BLaER1 treated with 17β-estradiol and CSF1 and Interleukin-3, amounts not matched to agents 10 nM and 100 nM (cell line): Measurements from ENCODE around the gene EFNA5.

Experiments
- H3K27ac ChIP-seq, 11 experiments: shearing (Covaris generic); formaldehyde crosslinking; 2 replicates each; pipeline ENCODE4 v1.8.1; 2022
- H3K27me3 ChIP-seq, 11 experiments: shearing (Covaris generic); formaldehyde crosslinking; 2 replicates each; pipeline ENCODE4 v1.8.1; 2022
- H3K36me3 ChIP-seq, 11 experiments: shearing (Covaris generic); formaldehyde crosslinking; 2 replicates each; pipeline ENCODE4 v1.8.1; 2022
- H3K4me1 ChIP-seq, 10 experiments: shearing (Covaris generic); formaldehyde crosslinking; 2 replicates each; pipeline ENCODE4 v1.8.1; 2022
- H3K4me2 ChIP-seq, 11 experiments: shearing (Covaris generic); formaldehyde crosslinking; 2 replicates each; pipeline ENCODE4 v1.8.1; 2022
- H3K4me3 ChIP-seq, 10 experiments: shearing (Covaris generic); formaldehyde crosslinking; 2 replicates each; pipeline ENCODE4 v1.8.1; 2022
- H3K9ac ChIP-seq, 11 experiments: shearing (Covaris generic); formaldehyde crosslinking; 2 replicates each; pipeline ENCODE4 v1.8.1; 2022
- H3K9me3 ChIP-seq, 11 experiments: shearing (Covaris generic); formaldehyde crosslinking; replicated peaks in 1 of 11; 2 replicates each; pipeline ENCODE4 v1.8.1; 2022
- H4K20me1 ChIP-seq, 11 experiments: shearing (Covaris generic); formaldehyde crosslinking; 2 replicates each; pipeline ENCODE4 v1.8.1; 2022
- Cebpa-rat ChIP-seq, 11 experiments: shearing (Covaris generic); IDR thresholded peaks; 2 replicates each; pipeline ENCODE4 v1.8.1; 2022

Gene EFNA5

GRCh38 chr5:107655831-107656230 is 14.9 kb downstream of the EFNA5 start:
- no peak overlapping the region for H3K27ac ChIP-seq
- no peaks in the 10 kb centered on the region for H3K27me3 ChIP-seq
- no peaks in the 10 kb centered on the region for H3K9me3 ChIP-seq
- H3K4me1 ChIP-seq: no peaks in the 10 kb centered on the region
- TF ChIP-seq Cebpa-rat (IDR thresholded peaks at IDR 0.05): no peak
- H3K36me3 ChIP-seq: no peaks in the 10 kb centered on the region
- H3K4me3 ChIP-seq: no peak overlapping the region
- no peaks in the 10 kb centered on the region for H4K20me1 ChIP-seq
- no peak overlapping the region for H3K4me2 ChIP-seq
- H3K9ac ChIP-seq: no peak overlapping the region

GRCh38 chr5:107654827-107655226 is 15.9 kb downstream of the EFNA5 start:
- H3K4me2 ChIP-seq: no peak overlapping the region
- no peaks in the 10 kb centered on the region for H3K9me3 ChIP-seq
- H3K4me3 ChIP-seq: no peak overlapping the region
- TF ChIP-seq Cebpa-rat (IDR thresholded peaks at IDR 0.05): no peak
- no peaks in the 10 kb centered on the region for H3K27me3 ChIP-seq
- H3K27ac ChIP-seq: no peak overlapping the region
- H4K20me1 ChIP-seq: no peaks in the 10 kb centered on the region
- no peaks in the 10 kb centered on the region for H3K36me3 ChIP-seq
- no peaks in the 10 kb centered on the region for H3K4me1 ChIP-seq
- H3K9ac ChIP-seq: no peak overlapping the region

- Histone ChIP-seq H3K4me2 (no peak overlapping the region), H4K20me1 (no peaks in the 10 kb centered on the region), H3K9me3 (no peaks in the 10 kb centered on the region), H3K4me1 (no peaks in the 10 kb centered on the region), H3K36me3 (no peaks in the 10 kb centered on the region), H3K27me3 (no peaks in the 10 kb centered on the region), H3K4me3 (no peak overlapping the region), H3K27ac (no peak overlapping the region), H3K9ac (no peak overlapping the region)
- TF ChIP-seq Cebpa-rat (IDR thresholded peaks at IDR 0.05): no peak
Measured at GRCh38 chr5:107653685-107654084, 17.1 kb downstream of the EFNA5 start.

GRCh38 chr5:107652839-107653607 is 17.7 kb downstream of the EFNA5 start:
- Histone ChIP-seq H3K36me3 (no peaks in the 10 kb centered on the region), H3K27me3 (no peaks in the 10 kb centered on the region), H4K20me1 (no peaks in the 10 kb centered on the region), H3K9ac (no peak overlapping the region), H3K4me2 (no peak overlapping the region), H3K4me3 (no peak overlapping the region), H3K4me1 (no peaks in the 10 kb centered on the region), H3K9me3 (no peaks in the 10 kb centered on the region), H3K27ac (no peak overlapping the region)
- TF ChIP-seq Cebpa-rat (IDR thresholded peaks at IDR 0.05): no peak

- TF ChIP-seq Cebpa-rat (IDR thresholded peaks at IDR 0.05): no peak
- Histone ChIP-seq H4K20me1 (no peaks in the 10 kb centered on the region), H3K9ac (no peak overlapping the region), H3K36me3 (no peaks in the 10 kb centered on the region), H3K27ac (no peak overlapping the region), H3K4me3 (no peak overlapping the region), H3K4me1 (no peaks in the 10 kb centered on the region), H3K27me3 (no peaks in the 10 kb centered on the region), H3K9me3 (no peaks in the 10 kb centered on the region), H3K4me2 (no peak overlapping the region)
Measured at GRCh38 chr5:107652408-107652807, 18.3 kb downstream of the EFNA5 start.

- Histone ChIP-seq H3K4me2 (no peak overlapping the region), H3K36me3 (no peaks in the 10 kb centered on the region), H3K27me3 (no peaks in the 10 kb centered on the region), H4K20me1 (no peaks in the 10 kb centered on the region), H3K4me3 (no peak overlapping the region), H3K27ac (no peak overlapping the region), H3K9ac (no peak overlapping the region), H3K4me1 (no peaks in the 10 kb centered on the region), H3K9me3 (no peaks in the 10 kb centered on the region)
- no peak for TF ChIP-seq Cebpa-rat (IDR thresholded peaks at IDR 0.05)
Measured at GRCh38 chr5:107651325-107651724, 19.4 kb downstream of the EFNA5 start.

- no peak for TF ChIP-seq Cebpa-rat (IDR thresholded peaks at IDR 0.05)
- no peak overlapping the region for H3K9ac ChIP-seq
- H3K9me3 ChIP-seq: no peaks in the 10 kb centered on the region
- H4K20me1 ChIP-seq: no peaks in the 10 kb centered on the region
- no peak overlapping the region for H3K4me2 ChIP-seq
- H3K36me3 ChIP-seq: no peaks in the 10 kb centered on the region
- no peak overlapping the region for H3K4me3 ChIP-seq
- no peaks in the 10 kb centered on the region for H3K27me3 ChIP-seq
- H3K4me1 ChIP-seq: no peaks in the 10 kb centered on the region
- H3K27ac ChIP-seq: no peak overlapping the region
Measured at GRCh38 chr5:107646418-107646817, 24.3 kb downstream of the EFNA5 start.

GRCh38 chr5:107640568-107640967 is 30.2 kb downstream of the EFNA5 start:
- Histone ChIP-seq H3K4me2 (no peak overlapping the region), H3K4me1 (no peaks in the 10 kb centered on the region; a peak in 1 of 20 replicates), H3K36me3 (no peaks in the 10 kb centered on the region), H3K9ac (no peak overlapping the region), H3K9me3 (no peaks in the 10 kb centered on the region), H3K27ac (no peak overlapping the region), H3K4me3 (no peak overlapping the region), H3K27me3 (no peaks in the 10 kb centered on the region), H4K20me1 (no peaks in the 10 kb centered on the region)
- TF ChIP-seq Cebpa-rat (IDR thresholded peaks at IDR 0.05): no peak

- Histone ChIP-seq H4K20me1 (no peaks in the 10 kb centered on the region), H3K4me3 (no peak overlapping the region), H3K9ac (no peak overlapping the region), H3K4me1 (no peaks in the 10 kb centered on the region; a peak in 1 of 20 replicates), H3K27ac (no peak overlapping the region), H3K4me2 (no peak overlapping the region), H3K9me3 (no peaks in the 10 kb centered on the region), H3K27me3 (no peaks in the 10 kb centered on the region), H3K36me3 (no peaks in the 10 kb centered on the region)
- no peak for TF ChIP-seq Cebpa-rat (IDR thresholded peaks at IDR 0.05)
Measured at GRCh38 chr5:107639990-107640389, 30.7 kb downstream of the EFNA5 start.

GRCh38 chr5:107636555-107636954 is 34.2 kb downstream of the EFNA5 start:
- H3K4me2 ChIP-seq: no peak overlapping the region
- TF ChIP-seq Cebpa-rat (IDR thresholded peaks at IDR 0.05): no peak
- H3K27ac ChIP-seq: no peak overlapping the region
- no peak overlapping the region for H3K4me3 ChIP-seq
- H3K4me1 ChIP-seq: peaks cover 0 to 10% (median 7%) of the 10 kb centered on the region in 10 experiments; a peak in 13 of 20 replicates
- H3K9ac ChIP-seq: no peak overlapping the region
- no peaks in the 10 kb centered on the region for H3K27me3 ChIP-seq
- no peaks in the 10 kb centered on the region for H3K9me3 ChIP-seq
- H4K20me1 ChIP-seq: no peaks in the 10 kb centered on the region
- no peaks in the 10 kb centered on the region for H3K36me3 ChIP-seq
